ENCODE measurements around the gene JPH2. TPM values are rescaled to one million over a fixed set of nuclear protein-coding genes. Genes with fewer than 3 reads are reported as not detected.
"Not testable (repeated sequence)": the region's sequence is repeated elsewhere in the genome, so short reads cannot be mapped to it uniquely, and the experiment has no call there.

JPH2 gene
- total RNA-seq, 1 donor from 2014 or later, result 182 TPM

- DNase-seq (peak; percentile 85), ATAC-seq (peak; percentile 81)
- intact Hi-C loops (cut with micrococcal nuclease), result no loop called here
Observed at GRCh38 chr20:44137266-44137801, 49.7 kb downstream of the JPH2 start.

DNA sequence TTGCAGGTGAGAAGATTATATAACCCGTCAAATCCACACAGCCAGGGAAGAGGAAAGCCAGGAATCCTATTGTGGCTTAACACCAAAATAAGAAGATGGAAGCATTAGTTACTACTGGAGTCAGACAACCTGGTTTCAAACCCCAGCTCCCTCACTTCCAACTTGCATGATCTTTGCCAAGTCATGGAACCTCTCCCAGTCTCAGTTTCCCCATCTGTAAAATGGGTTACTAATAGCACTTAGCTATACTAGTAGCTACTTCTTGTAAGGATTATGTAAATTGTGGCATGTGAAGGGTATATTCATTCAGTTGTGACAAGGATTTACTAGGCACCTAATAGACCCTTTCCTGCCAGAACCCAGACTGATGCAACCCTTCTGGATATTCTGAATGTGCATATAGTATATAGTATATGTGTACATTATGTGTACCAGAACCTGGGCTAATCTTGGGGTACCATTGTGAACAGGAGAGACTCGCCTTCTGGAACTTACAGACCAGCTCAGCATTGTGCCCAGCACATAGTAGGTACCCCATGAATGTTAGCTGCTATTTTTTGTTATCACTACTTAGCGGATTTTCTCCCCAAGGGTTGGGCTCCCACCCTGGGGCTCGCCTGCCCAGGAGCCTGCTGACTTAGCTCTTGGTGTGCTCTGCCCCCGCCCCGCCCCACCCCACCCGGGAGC lies 50.3 kb downstream of the JPH2 start:
- no peak for ATAC-seq
- intact Hi-C loops (cut with micrococcal nuclease), result no loop called here
- no peak for DNase-seq

GRCh38 chr20:44135417-44136204 lies 51.4 kb downstream of the JPH2 start:
- DNase-seq, result no peak
- ATAC-seq, result no peak
- intact Hi-C loops (cut with micrococcal nuclease), result no loop called here

DNA sequence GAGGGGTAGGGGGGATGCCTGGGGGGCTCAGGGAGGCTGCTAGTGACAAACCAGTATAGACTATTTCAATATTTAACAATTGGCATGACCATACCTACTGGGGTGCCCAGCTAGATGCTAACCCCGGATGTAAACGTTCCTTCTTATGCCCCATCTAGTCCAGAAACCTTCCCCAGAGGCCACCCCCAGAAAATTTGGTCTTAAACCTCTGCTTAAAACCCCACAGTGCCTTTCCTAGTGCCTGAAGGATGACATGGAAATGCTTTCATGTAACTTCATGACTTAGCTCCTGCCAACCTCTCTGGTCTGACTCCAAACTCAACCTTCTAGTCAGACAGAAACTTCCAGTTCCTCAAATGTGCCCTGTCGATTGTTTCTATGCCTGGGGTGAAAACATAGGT lies 52.0 kb downstream of the JPH2 start:
- intact Hi-C loops (cut with micrococcal nuclease), result no loop called here
- no peak for ATAC-seq
- no peak for DNase-seq

GRCh38 chr20:44133424-44133823 lies 53.6 kb downstream of the JPH2 start:
- intact Hi-C loops (cut with micrococcal nuclease), result no loop called here
- no peak for DNase-seq
- no peak for ATAC-seq

GRCh38 chr20:44131704-44132103 lies 55.3 kb downstream of the JPH2 start:
- no peak for DNase-seq
- no peak for ATAC-seq
- intact Hi-C loops (cut with micrococcal nuclease), result no loop called here

DNA sequence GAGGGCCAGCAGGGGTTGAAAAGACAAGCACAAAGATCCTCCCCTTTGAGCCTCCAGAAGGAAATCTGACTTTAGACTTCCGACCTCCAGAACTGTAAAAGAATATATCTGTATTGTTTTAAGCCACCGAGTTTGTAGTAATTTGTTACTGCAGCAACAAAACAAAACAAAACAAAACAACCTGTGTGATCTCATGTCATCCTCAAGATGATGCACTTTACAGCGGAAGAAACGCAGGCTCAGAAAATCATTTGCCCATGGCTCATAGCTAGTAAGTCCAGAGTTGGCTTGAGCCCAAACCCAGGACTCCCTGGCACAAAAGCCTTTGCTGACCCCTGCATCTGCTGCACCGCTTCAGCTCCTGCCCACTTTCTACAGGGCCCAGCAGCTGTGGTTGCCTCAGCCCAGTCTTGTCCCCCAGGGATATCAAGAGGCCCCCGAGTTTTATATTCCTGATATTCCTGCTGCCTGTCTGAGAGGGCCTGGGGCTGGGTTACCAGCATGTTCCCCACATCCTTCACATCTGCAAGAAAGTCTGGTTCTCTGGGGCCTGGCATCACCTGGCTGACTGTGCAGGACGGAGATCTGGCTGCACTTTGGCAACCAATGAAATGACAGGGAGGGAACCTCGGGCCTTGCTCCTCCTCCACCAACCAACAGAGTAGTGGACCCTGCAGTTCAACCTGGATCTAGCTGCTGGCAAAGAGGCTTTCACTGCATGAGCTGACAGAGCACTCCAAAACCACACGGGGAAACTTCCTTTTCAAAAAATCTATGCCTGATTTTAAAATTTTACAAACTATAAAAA lies 56.9 kb downstream of the JPH2 start:
- intact Hi-C loops (cut with micrococcal nuclease), result no loop called here
- ATAC-seq (peak; percentile 15), DNase-seq (no peak)

DNA sequence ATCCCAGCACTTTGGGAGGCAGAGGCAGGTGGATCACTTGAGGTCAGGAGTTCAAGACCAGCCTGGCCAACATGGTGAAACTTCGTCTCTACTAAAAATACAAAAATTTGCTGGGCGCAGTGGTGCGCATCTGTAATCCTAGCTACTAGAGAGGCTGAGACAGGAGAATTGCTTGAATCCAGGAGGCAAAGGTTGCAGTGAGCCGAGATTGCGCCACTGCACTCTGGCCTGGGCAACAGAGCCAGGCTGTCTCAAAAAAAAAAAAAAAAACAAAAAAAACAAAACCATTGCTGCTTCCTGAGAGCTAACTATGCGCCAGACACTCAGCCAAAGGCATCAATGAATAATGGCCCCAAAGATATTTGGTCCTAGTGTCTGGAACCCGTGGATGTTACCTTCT lies 57.7 kb downstream of the JPH2 start:
- DNase-seq; intact Hi-C loops (cut with micrococcal nuclease); ATAC-seq: not testable (repeated sequence)

GRCh38 chr20:44126445-44126844 lies 60.5 kb downstream of the JPH2 start:
- intact Hi-C loops (cut with micrococcal nuclease), result no loop called here
- DNase-seq (no peak), ATAC-seq (no peak)

DNA sequence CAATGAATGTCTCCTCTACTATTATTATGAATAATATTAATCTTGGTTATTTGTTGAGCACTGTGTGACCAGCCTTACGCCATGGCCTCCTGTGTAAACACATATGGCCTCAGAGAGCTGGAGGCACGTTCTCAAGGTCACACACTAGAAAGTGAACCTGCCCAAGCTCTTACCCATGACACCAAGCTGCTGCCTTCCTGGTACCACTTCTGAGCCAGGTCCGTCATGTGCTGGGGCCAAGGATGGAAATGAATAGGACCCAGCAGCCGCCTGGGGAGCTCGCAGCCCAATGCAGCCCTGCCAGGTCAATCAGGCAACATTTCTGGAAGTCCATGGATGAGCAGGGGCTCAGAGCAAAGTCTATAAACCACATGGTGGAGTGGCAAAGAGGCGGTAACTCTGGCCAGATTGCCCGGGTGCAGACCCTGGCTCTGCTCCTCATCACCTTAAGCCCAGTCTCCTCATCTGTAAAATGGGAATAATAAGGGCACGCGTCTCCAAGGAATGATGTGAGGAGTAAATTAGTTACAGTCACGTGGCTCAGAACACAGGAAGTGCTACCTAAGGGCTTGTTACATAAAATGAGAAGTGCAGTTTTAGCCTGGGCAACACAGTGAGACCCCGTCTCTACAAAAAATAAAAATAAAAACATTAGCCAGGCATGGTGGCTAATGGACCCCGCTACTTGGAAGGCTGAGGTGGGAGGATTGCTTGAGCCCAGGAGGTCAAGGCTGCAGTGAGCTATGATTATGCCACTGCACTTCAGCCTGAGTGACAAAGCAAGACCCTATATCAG lies 61.5 kb downstream of the JPH2 start:
- ATAC-seq, result peak; percentile 39
- intact Hi-C loops (cut with micrococcal nuclease), result no loop called here
- no peak for DNase-seq

GRCh38 chr20:44123874-44124535 lies 63.0 kb downstream of the JPH2 start:
- intact Hi-C loops (cut with micrococcal nuclease), result loop anchor here (5.0 kb wide), 1 partner anchor 63 kb away; the partner anchor contains the start of gene JPH2
- no peak for DNase-seq
- ATAC-seq, result peak; percentile 18

DNA sequence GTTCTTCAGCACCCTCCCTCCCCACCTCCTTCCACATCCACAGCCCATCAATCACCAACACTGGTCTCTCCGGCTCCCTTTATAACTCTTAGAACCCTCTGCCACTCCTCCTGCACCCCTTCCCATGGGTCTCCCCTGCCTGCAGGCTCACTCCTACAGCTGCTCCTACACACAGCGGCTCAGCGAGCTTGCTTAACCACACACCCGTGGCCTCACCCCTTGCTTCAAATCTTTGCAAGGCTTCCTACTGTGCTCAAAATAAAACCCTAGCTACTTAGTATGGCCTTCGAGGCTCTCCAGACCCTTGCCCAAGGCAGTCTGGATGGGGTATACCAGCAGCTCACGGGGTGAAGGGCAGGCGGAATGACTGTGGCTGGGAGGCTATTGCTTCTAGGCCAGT lies 63.7 kb downstream of the JPH2 start:
- no peak for DNase-seq
- ATAC-seq, result peak; percentile 2
- intact Hi-C loops (cut with micrococcal nuclease), result loop anchor here (5.0 kb wide), 1 partner anchor 64 kb away; the partner anchor contains the start of gene JPH2

DNA sequence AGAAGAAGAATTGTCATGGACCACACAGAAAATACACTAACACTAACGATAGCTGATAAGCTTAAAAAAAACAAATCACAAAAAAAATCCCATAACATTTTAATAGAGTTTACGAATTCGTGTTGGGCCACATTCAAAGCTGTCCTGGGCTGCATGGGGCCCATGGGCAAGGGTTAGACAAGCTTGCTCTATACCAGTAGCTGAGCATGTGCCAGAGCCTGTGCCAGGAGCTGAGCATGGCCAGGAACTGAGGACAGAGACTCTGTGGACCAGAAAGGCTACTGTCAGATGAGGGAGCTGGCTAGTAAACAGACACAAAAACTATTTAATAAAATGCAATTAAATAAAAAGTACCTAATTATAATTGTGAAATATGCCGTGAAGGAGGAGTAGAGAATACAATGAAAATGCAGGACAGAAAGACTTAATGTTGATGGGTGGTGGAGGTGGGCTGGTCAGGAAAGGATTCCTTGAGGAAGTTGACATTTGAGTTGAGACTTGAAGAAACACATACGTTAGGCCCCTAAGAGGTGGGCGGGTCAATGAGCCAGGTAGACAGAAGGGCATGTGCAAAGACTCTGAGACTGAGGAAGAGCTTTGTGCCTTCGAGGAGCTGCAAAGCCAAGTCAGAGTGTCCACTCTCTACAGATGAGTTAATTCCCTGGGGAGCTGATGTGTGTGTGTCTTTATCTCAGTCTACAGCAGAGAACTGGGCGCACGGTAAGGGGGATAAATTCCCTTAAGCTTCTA lies 66.1 kb downstream of the JPH2 start:
- no peak for DNase-seq
- intact Hi-C loops (cut with micrococcal nuclease), result loop anchor here (5.0 kb wide), 1 partner anchor 66 kb away; the partner anchor contains the start of gene JPH2
- no peak for ATAC-seq

DNA sequence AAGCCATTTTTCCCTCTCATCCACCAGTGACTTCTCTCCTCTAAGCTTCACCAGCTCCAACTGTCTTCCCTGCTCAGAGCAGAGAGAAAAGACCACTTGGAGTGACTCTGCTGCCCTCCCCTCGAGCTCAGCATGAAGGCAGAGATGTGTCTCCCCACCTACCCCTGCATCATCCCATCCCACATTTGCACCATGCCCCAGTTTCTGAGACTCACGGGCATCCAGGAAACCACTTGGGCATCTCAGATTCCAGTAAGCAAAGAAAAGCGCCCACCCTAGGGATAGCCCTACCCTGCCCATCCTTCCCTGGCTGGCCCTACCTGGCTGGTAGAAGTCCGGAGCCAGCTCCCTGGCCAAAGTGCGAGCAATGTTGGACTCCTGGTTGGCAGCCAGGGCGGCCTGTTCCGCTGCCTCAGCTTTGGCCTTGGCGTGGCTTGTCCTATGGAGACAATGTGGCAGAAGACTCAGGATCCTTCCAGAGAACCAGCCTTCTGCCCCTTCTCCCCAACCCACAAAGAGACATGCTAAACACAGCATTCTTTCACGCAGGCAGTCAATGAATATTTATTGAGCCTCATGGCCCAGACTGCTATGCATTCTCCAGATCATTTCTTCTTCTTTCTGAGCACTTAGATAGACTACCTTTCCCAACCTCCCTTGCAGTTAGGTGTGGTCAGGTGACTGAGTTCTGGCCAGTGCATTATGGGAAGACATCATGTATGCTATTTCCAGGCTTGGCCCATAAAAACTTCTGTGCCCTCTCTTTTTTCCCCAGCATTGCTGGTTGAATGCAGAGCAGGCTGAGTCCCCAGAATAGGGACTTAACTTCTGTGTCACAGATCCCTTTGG lies 68.6 kb downstream of the JPH2 start:
- intact Hi-C loops (cut with micrococcal nuclease), result no loop called here
- DNase-seq, result no peak
- ATAC-seq, result no peak

- ATAC-seq (peak; percentile 1), DNase-seq (no peak)
Observed at GRCh38 chr20:44117296-44118184, 69.4 kb downstream of the JPH2 start.

More at GRCh38 chr20:44117296-44118184, 69.4 kb downstream of the JPH2 start:
- intact Hi-C loops (cut with micrococcal nuclease), result no loop called here
